ENCODE results near the gene LY6G6D. TPM values are rescaled to one million over a fixed set of nuclear protein-coding genes. Genes with fewer than 3 reads are reported as not detected.

LY6G6D gene
- total RNA-seq, 1 experiment from 2014 or later, result not detected

DNA sequence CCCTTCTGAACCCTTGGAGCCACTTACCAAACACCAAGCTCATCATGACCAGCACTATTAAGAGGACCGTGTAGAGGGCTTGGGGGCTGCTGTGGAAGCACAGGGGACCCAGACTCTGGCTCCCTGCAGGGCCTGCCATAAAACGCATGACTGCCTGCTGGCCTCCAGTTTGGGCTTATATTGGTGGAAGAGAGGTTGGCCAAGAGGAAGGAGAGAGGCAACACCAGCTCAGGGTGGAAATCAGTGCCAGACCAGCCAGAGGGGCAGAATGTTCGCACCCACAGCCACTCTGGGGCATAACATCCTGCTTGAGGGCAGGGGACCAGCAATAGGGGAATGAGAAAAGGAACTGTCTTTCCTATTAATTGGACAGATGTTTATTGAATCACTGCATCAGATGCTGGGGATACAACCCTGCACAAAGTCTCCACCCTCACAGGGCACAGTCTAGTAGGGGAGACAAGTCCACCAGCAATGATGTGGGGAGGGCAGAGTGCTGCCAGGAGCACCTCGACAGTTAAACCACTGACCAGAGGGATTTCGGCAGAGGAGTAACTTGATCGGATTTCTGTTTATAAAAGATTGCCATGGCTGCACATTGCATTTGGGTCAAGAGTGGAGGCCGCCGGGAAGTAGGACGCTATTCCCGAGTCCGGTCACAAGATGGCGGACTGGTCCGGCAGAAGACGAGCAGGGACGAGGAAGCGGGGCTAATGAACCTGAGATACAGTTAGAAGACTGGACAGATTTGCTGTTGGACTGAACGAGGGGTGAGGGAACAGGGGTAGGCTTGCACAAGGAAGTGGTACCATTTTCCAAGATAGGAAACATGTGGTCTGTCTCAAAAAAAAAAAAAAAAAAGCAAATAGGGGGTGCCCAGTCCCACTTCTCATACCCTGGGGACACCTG, 34.7 kb upstream of the LY6G6D start, which contains the start of gene LY6G5C:
Gene LY6G5C (minus strand): TSS at position 842 of the 909 bp plus-strand sequence. CDS start 694 bp downstream, at position 148.
- TF ChIP-seq EZH2 (IDR thresholded peaks at IDR 0.05; ENCODE audit: low read length, unreplicated experiment), result no peak
- TF ChIP-seq, protein P1, sequence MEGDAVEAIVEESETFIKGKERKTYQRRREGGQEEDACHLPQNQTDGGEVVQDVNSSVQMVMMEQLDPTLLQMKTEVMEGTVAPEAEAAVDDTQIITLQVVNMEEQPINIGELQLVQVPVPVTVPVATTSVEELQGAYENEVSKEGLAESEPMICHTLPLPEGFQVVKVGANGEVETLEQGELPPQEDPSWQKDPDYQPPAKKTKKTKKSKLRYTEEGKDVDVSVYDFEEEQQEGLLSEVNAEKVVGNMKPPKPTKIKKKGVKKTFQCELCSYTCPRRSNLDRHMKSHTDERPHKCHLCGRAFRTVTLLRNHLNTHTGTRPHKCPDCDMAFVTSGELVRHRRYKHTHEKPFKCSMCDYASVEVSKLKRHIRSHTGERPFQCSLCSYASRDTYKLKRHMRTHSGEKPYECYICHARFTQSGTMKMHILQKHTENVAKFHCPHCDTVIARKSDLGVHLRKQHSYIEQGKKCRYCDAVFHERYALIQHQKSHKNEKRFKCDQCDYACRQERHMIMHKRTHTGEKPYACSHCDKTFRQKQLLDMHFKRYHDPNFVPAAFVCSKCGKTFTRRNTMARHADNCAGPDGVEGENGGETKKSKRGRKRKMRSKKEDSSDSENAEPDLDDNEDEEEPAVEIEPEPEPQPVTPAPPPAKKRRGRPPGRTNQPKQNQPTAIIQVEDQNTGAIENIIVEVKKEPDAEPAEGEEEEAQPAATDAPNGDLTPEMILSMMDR (conservative IDR thresholded peaks at IDR 0.05; ENCODE audit: low read depth, low read length), result peak; percentile 61
- BruUV-seq (replicated peaks), result TSS peak; percentile 59
- intact Hi-C loops (cut with micrococcal nuclease), result loop anchor here (1.0 to 10.0 kb wide), 4 partner anchors 59 to 184 kb away; partner anchors contain the start of gene NEU1
- ATAC-seq (peak; percentile 78), DNase-seq (peak; percentile 84)
- Histone ChIP-seq H3K9ac (ENCODE audit: low read length) (peak within 1 kb of the TSS; percentile 59), H3F3A (ENCODE audit: low read length, unreplicated experiment) (peaks cover 4% of the 10 kb centered on the region), H4K20me1 (ENCODE audit: low read length) (no peaks in the 10 kb centered on the region), H3K36me3 (ENCODE audit: low read depth, low read length) (no peaks in the 10 kb centered on the region), H3K79me2 (ENCODE audit: low read length) (no peaks in the 10 kb centered on the region), H3K9me2 (replicated peaks; ENCODE audit: low read length) (no peaks in the 10 kb centered on the region), H3K4me1 (ENCODE audit: insufficient read depth, low read length) (peaks cover 16% of the 10 kb centered on the region), H3K27ac (ENCODE audit: low read length) (peak within 1 kb of the TSS; percentile 21), H3K4me2 (ENCODE audit: low read length) (peak within 1 kb of the TSS; percentile 85), H3K27me3 (ENCODE audit: low read length) (no peaks in the 10 kb centered on the region), H2AFZ (ENCODE audit: low read length) (peak within 1 kb of the TSS; percentile 83), H3K4me3 (ENCODE audit: low read length) (peak within 1 kb of the TSS; percentile 67), H3K9me3 (ENCODE audit: low read length) (no peaks in the 10 kb centered on the region)
- ChIA-PET POLR2A (ENCODE audit: unreplicated experiment) (no interaction called here), CTCF (interaction anchor here (0.5 to 1.0 kb wide), 3 partner anchors 52 to 184 kb away, joined by 3 to 4 read pairs (median 4); no protein-coding TSS in a partner anchor)

DNA sequence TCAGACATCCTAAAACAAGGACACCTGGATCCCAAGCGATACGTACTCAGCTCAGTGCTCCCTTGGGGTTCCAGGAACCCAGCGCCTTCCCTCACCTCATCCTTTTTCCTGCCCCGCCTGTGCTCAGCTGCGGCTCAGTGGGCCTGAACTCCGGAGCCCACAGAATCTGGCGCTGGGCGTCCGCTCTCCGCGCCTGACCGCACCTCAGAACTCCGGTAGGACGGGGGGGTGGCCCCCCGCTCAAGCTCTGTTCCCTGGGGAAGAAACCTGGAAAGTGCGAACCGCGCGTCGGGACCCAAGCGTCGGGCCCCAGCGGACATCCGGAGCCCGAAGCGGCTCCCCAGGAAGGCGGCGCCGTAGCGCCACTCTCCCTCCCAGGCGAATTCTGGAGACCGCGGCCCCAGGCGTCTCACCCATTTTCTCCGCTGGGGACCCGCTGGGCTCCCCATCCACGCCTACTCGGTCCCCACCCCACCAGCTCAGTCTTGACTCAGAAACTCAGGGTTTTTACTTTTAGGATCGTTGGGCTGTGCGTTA, 33.9 kb upstream of the LY6G6D start:
- TF ChIP-seq EZH2 (IDR thresholded peaks at IDR 0.05; ENCODE audit: low read length, unreplicated experiment), result no peak
- H3K9ac ChIP-seq (ENCODE audit: low read length), result peak overlapping the region; percentile 59
- H3K4me2 ChIP-seq (ENCODE audit: low read length), result peak overlapping the region; percentile 85
- TSS peak; percentile 69 for BruUV-seq (replicated peaks)
- no peaks in the 10 kb centered on the region for H3K79me2 ChIP-seq (ENCODE audit: low read length)
- no peaks in the 10 kb centered on the region for H4K20me1 ChIP-seq (ENCODE audit: low read length)
- no peaks in the 10 kb centered on the region for H3K27me3 ChIP-seq (ENCODE audit: low read length)
- peak; percentile 54 for ATAC-seq
- H3K9me3 ChIP-seq (ENCODE audit: low read length), result no peaks in the 10 kb centered on the region
- ChIA-PET CTCF (interaction anchor here (0.6 to 1.0 kb wide), 2 partner anchors 51 to 89 kb away, joined by 4 read pairs; no protein-coding TSS in a partner anchor), POLR2A (ENCODE audit: unreplicated experiment) (no interaction called here)
- intact Hi-C loops (cut with micrococcal nuclease), result loop anchor here (10.0 kb wide), 2 partner anchors 154 to 184 kb away; partner anchors contain the start of gene NEU1
- H3K36me3 ChIP-seq (ENCODE audit: low read depth, low read length), result no peaks in the 10 kb centered on the region
- peaks cover 16% of the 10 kb centered on the region for H3K4me1 ChIP-seq (ENCODE audit: insufficient read depth, low read length)
- H3K27ac ChIP-seq (ENCODE audit: low read length), result peak overlapping the region; percentile 10; the same call in 1 of the 2 replicates
- H3K4me3 ChIP-seq (ENCODE audit: low read length), result peak overlapping the region; percentile 67
- DNase-seq, result peak; percentile 48
- H2AFZ ChIP-seq (ENCODE audit: low read length), result peak overlapping the region; percentile 83
- no peaks in the 10 kb centered on the region for H3K9me2 ChIP-seq (replicated peaks; ENCODE audit: low read length)
- peaks cover 4% of the 10 kb centered on the region for H3F3A ChIP-seq (ENCODE audit: low read length, unreplicated experiment)

DNA sequence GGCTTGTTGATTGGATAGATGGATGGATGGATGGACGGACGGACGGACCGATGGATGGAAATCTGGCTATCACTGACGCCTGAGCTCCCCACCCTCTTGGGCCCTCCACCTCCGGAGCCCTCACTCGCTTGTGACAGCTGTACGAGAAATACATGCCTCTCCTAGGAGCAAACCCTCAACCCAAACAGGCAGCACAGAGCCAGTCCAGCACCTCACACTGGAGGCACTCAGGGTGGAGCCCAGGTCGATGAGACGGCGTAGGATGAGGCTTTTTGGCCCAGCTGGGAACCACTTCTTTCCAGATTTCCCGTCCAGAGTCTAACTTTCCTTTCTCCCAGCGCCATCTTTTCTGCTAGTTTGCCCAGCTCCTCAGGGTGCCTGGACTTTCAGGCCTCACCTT, 31.6 kb upstream of the LY6G6D start:
- Histone ChIP-seq H4K20me1 (ENCODE audit: low read length) (no peaks in the 10 kb centered on the region), H2AFZ (ENCODE audit: low read length) (no peak overlapping the region), H3K27me3 (ENCODE audit: low read length) (no peaks in the 10 kb centered on the region), H3K9ac (ENCODE audit: low read length) (no peak overlapping the region), H3K9me3 (ENCODE audit: low read length) (no peaks in the 10 kb centered on the region), H3K4me2 (ENCODE audit: low read length) (no peak overlapping the region), H3F3A (ENCODE audit: low read length, unreplicated experiment) (no peaks in the 10 kb centered on the region), H3K27ac (ENCODE audit: low read length) (no peak overlapping the region), H3K4me3 (ENCODE audit: low read length) (no peak overlapping the region), H3K36me3 (ENCODE audit: low read depth, low read length) (peaks cover 4% of the 10 kb centered on the region; the same call in 1 of the 2 replicates), H3K9me2 (replicated peaks; ENCODE audit: low read length) (no peaks in the 10 kb centered on the region), H3K79me2 (ENCODE audit: low read length) (no peaks in the 10 kb centered on the region), H3K4me1 (ENCODE audit: insufficient read depth, low read length) (peaks cover 10% of the 10 kb centered on the region)
- BruUV-seq (replicated peaks), result no TSS peak
- ChIA-PET CTCF (no interaction called here), POLR2A (ENCODE audit: unreplicated experiment) (no interaction called here)
- DNase-seq, result no peak
- no peak for ATAC-seq
- intact Hi-C loops (cut with micrococcal nuclease), result loop anchor here (10.0 kb wide), 2 partner anchors 151 to 181 kb away; partner anchors contain the start of gene NEU1
- TF ChIP-seq, protein P1 (conservative IDR thresholded peaks at IDR 0.05; ENCODE audit: low read depth, low read length), result no peak
- TF ChIP-seq EZH2 (IDR thresholded peaks at IDR 0.05; ENCODE audit: low read length, unreplicated experiment) (no peak), EZH2phosphoT487 (IDR thresholded peaks at IDR 0.05; ENCODE audit: borderline replicate concordance, low read length) (no peak)

Data from PC-3 (cell line).